Coronary artery (tissue), 2 donors: ENCODE data around the gene PCDHA3.
"Not testable (repeated sequence)": the region's sequence is repeated elsewhere in the genome, so short reads cannot be mapped to it uniquely, and the experiment has no call there.

Experiments used
- DNase-seq: peaks from one replicate; pipeline ENCODE4 v3.0.0-alpha.2; 2017; ENCODE audit warnings: low spot score
- H3K27ac ChIP-seq, 2 donors: fragments of 200-600 bp; sonication (generic); one replicate each; pipeline ENCODE4 v1.5.1; 2016 to 2019
- H3K4me3 ChIP-seq: fragments of 200-600 bp; sonication (generic); 2 replicates; pipeline ENCODE4 v1.5.1; 2016; ENCODE audit warnings: mild to moderate bottlenecking, moderate library complexity
- TF ChIP-seq, protein P1 (sequence below): fragments of 200-600 bp; sonication (generic); IDR thresholded peaks from one replicate; pipeline ENCODE4 v1.5.1; 2019; ENCODE audit warnings: antibody characterized with exemption

PCDHA3 gene

DNA sequence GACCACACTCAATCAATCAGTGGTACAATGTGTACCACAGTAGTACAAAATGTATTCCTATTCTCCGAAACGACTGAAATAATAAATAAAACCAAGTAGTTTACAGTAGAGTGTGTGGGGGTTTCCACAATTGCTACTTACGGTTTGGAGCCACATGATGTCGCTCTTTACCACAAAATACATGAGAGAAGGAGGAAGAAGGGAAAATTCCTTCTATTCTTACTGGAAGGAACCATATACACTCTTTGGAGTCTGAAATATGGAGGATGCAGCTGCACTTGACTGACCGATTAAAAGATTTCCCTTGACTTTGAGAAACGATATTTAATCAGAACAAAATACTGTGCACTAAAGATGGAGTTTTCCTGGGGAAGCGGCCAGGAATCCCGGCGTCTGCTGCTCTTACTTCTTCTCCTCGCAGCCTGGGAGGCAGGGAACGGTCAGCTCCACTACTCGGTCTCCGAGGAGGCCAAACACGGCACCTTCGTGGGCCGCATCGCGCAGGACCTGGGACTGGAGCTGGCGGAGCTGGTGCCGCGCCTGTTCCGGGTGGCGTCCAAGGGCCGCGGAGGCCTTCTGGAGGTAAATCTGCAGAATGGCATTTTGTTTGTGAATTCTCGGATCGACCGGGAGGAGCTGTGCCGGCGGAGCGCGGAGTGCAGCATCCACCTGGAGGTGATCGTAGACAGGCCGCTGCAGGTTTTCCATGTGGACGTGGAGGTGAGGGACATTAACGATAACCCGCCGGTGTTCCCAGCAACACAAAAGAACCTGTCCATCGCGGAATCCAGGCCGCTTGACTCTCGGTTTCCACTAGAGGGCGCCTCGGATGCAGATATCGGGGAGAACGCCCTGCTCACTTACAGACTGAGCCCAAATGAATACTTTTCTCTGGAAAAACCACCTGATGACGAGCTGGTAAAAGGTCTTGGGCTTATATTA is 6.2 kb downstream of the PCDHA3 start, which contains the start of gene PCDHA4:
Gene PCDHA4, plus strand, starts transcription at position 235 of the 942 bp plus-strand sequence.
- Histone ChIP-seq H3K4me3 (peak within 1 kb of the TSS; percentile 67), H3K27ac (peak within 1 kb of the TSS in 1 of 2 donors; percentile 53)
- no peak for DNase-seq
- TF ChIP-seq, protein P1, sequence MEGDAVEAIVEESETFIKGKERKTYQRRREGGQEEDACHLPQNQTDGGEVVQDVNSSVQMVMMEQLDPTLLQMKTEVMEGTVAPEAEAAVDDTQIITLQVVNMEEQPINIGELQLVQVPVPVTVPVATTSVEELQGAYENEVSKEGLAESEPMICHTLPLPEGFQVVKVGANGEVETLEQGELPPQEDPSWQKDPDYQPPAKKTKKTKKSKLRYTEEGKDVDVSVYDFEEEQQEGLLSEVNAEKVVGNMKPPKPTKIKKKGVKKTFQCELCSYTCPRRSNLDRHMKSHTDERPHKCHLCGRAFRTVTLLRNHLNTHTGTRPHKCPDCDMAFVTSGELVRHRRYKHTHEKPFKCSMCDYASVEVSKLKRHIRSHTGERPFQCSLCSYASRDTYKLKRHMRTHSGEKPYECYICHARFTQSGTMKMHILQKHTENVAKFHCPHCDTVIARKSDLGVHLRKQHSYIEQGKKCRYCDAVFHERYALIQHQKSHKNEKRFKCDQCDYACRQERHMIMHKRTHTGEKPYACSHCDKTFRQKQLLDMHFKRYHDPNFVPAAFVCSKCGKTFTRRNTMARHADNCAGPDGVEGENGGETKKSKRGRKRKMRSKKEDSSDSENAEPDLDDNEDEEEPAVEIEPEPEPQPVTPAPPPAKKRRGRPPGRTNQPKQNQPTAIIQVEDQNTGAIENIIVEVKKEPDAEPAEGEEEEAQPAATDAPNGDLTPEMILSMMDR, result no peak

DNA sequence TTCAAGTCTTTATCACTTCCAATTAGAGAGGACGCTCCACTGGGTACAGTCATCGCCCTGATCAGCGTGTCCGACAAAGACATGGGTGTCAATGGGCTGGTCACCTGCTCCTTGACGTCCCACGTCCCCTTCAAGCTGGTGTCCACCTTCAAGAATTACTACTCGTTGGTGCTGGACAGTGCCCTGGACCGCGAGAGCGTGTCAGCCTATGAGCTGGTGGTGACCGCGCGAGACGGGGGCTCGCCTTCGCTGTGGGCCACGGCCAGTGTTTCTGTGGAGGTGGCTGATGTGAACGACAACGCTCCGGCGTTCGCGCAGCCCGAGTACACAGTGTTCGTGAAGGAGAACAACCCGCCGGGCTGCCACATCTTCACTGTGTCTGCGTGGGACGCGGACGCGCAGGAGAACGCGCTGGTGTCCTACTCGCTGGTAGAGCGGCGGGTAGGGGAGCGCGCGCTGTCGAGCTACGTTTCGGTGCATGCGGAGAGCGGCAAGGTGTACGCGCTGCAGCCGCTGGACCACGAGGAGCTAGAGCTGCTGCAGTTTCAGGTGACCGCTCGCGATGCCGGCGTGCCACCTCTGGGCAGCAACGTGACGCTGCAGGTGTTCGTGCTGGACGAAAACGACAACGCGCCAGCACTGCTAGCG is 7.5 kb downstream of the PCDHA3 start:
- not testable (repeated sequence) for H3K4me3 ChIP-seq, DNase-seq, H3K27ac ChIP-seq

DNA sequence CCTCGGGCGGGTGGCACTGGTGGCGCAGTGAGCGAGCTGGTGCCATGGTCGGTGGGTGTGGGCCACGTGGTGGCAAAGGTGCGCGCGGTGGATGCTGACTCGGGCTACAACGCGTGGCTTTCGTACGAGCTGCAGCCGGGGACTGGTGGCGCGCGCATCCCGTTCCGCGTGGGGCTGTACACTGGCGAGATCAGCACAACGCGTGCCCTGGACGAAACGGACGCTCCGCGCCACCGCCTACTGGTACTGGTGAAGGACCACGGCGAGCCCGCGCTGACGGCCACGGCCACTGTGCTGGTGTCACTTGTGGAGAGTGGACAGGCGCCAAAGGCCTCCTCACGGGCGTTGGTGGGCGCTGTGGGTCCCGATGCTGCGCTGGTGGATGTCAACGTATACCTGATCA is 8.0 kb downstream of the PCDHA3 start:
- H3K4me3 ChIP-seq, result no peak overlapping the region
- TF ChIP-seq, protein P1, result no peak
- no peak for DNase-seq
- H3K27ac ChIP-seq, result no peak overlapping the region

DNA sequence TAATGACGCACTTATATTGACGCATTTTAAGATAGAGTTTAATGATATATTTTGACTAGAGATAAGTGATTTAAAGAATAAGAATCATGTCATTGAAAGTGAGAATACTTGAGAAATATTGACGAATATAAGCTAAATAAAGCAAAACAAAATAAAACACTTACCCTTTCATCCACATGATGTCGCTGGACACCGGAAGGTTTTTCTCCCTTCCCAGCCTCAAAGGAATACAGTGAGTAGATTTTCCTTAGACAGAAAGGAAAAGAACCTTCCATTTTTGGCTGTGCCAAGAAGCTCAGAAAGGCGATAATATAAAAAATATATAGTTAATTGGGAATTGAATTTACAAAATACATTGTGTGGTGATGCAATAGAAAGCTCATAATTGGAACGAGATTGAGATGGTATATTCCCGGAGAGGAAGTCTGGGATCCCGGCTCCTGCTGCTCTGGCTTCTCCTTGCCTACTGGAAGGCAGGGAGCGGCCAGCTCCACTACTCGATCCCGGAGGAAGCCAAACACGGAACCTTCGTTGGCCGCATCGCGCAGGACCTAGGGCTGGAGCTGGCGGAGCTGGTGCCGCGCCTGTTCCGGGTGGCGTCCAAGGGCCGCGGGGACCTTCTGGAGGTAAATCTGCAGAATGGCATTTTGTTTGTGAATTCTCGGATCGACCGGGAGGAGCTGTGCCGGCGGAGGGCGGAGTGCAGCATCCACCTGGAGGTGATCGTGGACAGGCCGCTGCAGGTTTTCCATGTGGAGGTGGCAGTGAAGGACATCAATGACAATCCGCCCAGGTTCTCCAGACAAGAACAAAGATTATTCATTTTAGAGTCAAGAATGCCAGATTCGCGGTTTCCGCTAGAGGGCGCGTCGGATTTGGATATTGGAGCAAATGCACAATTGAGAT is 20.8 kb downstream of the PCDHA3 start, which contains the start of gene PCDHA5:
Gene PCDHA5, plus strand, starts transcription at position 239 of the 906 bp plus-strand sequence.
- Histone ChIP-seq H3K27ac (no peak within 1 kb of the TSS), H3K4me3 (peak within 1 kb of the TSS; percentile 3)
- TF ChIP-seq, protein P1, result no peak
- DNase-seq, result no peak

DNA sequence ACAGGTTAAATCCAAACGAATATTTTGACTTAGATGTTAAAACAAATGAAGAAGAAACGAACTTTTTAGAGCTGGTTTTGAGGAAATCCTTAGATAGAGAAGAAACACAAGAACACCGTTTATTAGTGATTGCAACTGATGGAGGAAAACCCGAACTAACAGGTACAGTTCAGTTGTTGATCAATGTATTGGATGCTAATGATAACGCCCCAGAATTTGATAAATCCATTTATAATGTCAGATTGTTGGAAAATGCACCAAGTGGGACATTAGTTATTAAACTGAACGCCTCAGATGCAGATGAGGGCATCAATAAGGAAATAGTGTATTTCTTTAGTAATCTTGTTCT is 21.4 kb downstream of the PCDHA3 start:
- H3K27ac ChIP-seq, result no peak overlapping the region
- no peak for DNase-seq
- TF ChIP-seq, protein P1, result no peak
- H3K4me3 ChIP-seq, result no peak overlapping the region

DNA sequence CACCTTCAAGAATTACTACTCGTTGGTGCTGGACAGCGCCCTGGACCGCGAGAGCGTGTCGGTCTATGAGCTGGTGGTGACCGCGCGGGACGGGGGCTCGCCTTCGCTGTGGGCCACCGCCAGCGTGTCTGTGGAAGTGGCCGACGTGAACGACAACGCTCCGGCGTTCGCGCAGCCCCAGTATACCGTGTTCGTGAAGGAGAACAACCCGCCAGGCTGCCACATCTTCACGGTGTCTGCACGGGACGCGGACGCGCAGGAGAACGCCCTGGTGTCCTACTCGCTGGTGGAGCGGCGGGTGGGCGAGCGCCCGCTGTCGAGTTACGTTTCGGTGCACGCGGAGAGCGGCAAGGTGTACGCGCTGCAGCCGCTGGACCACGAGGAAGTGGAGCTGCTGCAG is 22.1 kb downstream of the PCDHA3 start:
- DNase-seq, H3K4me3 ChIP-seq, H3K27ac ChIP-seq: not testable (repeated sequence)

DNA sequence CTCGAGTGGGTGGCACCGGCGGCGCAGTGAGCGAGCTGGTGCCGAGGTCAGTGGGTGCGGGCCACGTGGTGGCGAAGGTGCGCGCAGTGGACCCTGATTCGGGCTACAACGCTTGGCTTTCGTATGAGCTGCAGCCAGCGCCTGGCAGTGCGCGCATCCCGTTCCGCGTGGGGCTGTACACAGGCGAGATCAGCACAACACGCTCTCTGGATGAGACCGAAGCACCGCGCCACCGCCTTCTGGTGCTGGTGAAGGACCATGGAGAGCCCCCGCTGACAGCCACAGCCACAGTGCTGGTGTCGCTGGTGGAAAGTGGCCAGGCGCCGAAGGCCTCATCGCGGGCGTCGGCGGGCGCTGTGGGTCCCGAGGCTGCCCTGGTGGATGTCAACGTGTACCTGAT is 22.6 kb downstream of the PCDHA3 start:
- TF ChIP-seq, protein P1, result no peak
- no peak overlapping the region for H3K4me3 ChIP-seq
- DNase-seq, result no peak
- H3K27ac ChIP-seq, result no peak overlapping the region
